HG03135 (cell line): ENCODE measurements around the gene SERPINA4.
"Not testable (repeated sequence)": the region's sequence is repeated elsewhere in the genome, so short reads cannot be mapped to it uniquely, and the experiment has no call there.

ENCODE experiments used
- ATAC-seq: cut with Tn5 transposase; IDR thresholded peaks from one replicate; pipeline ENCODE4 v1.9.1; 2021; ENCODE audit warnings: mild to moderate bottlenecking, moderate library complexity; ENCODE audit not compliant: unreplicated experiment

The SERPINA4 gene

GRCh38 chr14:94568186-94568585 lies 6.9 kb downstream of the SERPINA4 start:
- no peak for ATAC-seq

- no peak for ATAC-seq
These were observed 8.2 kb downstream of the SERPINA4 start for GRCh38 chr14:94569381-94570001.

GRCh38 chr14:94570002-94570400 lies 8.8 kb downstream of the SERPINA4 start:
- ATAC-seq = no peak

GRCh38 chr14:94570440-94570839 lies 9.2 kb downstream of the SERPINA4 start:
- ATAC-seq = no peak

GRCh38 chr14:94571395-94571794 lies 10.2 kb downstream of the SERPINA4 start:
- ATAC-seq = no peak

GRCh38 chr14:94571950-94572349 lies 10.7 kb downstream of the SERPINA4 start:
- no peak for ATAC-seq

- ATAC-seq = no peak
These were observed 11.5 kb downstream of the SERPINA4 start for GRCh38 chr14:94572637-94573303.

GRCh38 chr14:94573475-94574277 lies 12.4 kb downstream of the SERPINA4 start:
- ATAC-seq = no peak

GRCh38 chr14:94574336-94574735 lies 13.1 kb downstream of the SERPINA4 start:
- ATAC-seq = no peak

- no peak for ATAC-seq
These were observed 14.7 kb downstream of the SERPINA4 start for GRCh38 chr14:94575730-94576585.

GRCh38 chr14:94577472-94577871 lies 16.2 kb downstream of the SERPINA4 start:
- not testable (repeated sequence) for ATAC-seq

- no peak for ATAC-seq
These were observed 17.5 kb downstream of the SERPINA4 start for GRCh38 chr14:94578712-94579111.

- ATAC-seq = no peak
These were observed 20.1 kb downstream of the SERPINA4 start, which contains the start of gene SERPINA5 for GRCh38 chr14:94581127-94581999. TSS of gene SERPINA5 (plus strand) at chr14:94581426. CDS start at chr14:94587363, 5,937 bp downstream.

GRCh38 chr14:94582199-94582750 lies 21.0 kb downstream of the SERPINA4 start:
- ATAC-seq = no peak

GRCh38 chr14:94582851-94583250 lies 21.6 kb downstream of the SERPINA4 start:
- no peak for ATAC-seq

GRCh38 chr14:94583557-94583956 lies 22.3 kb downstream of the SERPINA4 start:
- ATAC-seq = no peak

GRCh38 chr14:94584591-94585280 lies 23.5 kb downstream of the SERPINA4 start:
- no peak for ATAC-seq

GRCh38 chr14:94586635-94587034 lies 25.4 kb downstream of the SERPINA4 start:
- no peak for ATAC-seq

GRCh38 chr14:94588311-94588710 lies 27.1 kb downstream of the SERPINA4 start:
- ATAC-seq = no peak
